PC-3 (cell line): ENCODE data around the gene IL25. TPM values are rescaled to one million over a fixed set of nuclear protein-coding genes. Genes with fewer than 3 reads are reported as not detected.

Source experiments
- ATAC-seq: fragments of 200-7000 bp; cut with Tn5 transposase; 2 replicates; pipeline ENCODE4 v1.9.1; 2020; ENCODE audit warnings: mild to moderate bottlenecking, moderate library complexity
- BruUV-seq: library from RNA; stranded (reverse); fragments of 400-500 nt; replicated peaks from 2 replicates; lab custom pipeline; 2021; lab: Mats Ljungman, UMichigan
- CTCF ChIA-PET: fragments of 300-600 bp; sonication (Branson Sonifier 250); formaldehyde crosslinking; loops from one replicate; lab custom pipeline; 2022; ENCODE audit warnings: antibody characterized with exemption; lab: Charles Lee
- POLR2A ChIA-PET: fragments of 300-600 bp; sonication (Branson Sonifier 250); formaldehyde crosslinking; loops from one replicate; lab custom pipeline; 2022; ENCODE audit warnings: antibody characterized with exemption; ENCODE audit not compliant: unreplicated experiment; lab: Charles Lee
- DNase-seq: peaks from one replicate; pipeline ENCODE4 v3.0.0-alpha.2; 2015
- H2AFZ ChIP-seq: fragments of 300-600 bp; sonication (generic); 2 replicates; pipeline ENCODE4 v1.6.0; 2016; ENCODE audit warnings: antibody characterized with exemption, low read length
- H3F3A ChIP-seq: fragments of 300-600 bp; sonication (generic); one replicate; pipeline ENCODE4 v1.6.0; 2017; ENCODE audit warnings: antibody characterized with exemption, low read length, control low read depth, mild to moderate bottlenecking; ENCODE audit not compliant: unreplicated experiment
- H3K27ac ChIP-seq: fragments of 300-600 bp; sonication (generic); 2 replicates; pipeline ENCODE4 v1.5.1; 2016; ENCODE audit warnings: mild to moderate bottlenecking, low read length
- H3K27me3 ChIP-seq: fragments of 300-600 bp; sonication (generic); 2 replicates; pipeline ENCODE4 v1.6.1; 2016; ENCODE audit warnings: low read length, mixed read lengths
- H3K36me3 ChIP-seq: fragments of 300-600 bp; sonication (generic); 2 replicates; pipeline ENCODE4 v1.6.1; 2016; ENCODE audit warnings: low read depth, mixed run types, low read length, mixed read lengths
- H3K4me1 ChIP-seq: fragments of 300-600 bp; sonication (generic); 2 replicates; pipeline ENCODE4 v1.5.1; 2016; ENCODE audit warnings: low read length; ENCODE audit not compliant: insufficient read depth
- H3K4me2 ChIP-seq: fragments of 300-600 bp; sonication (generic); 2 replicates; pipeline ENCODE4 v1.6.0; 2016; ENCODE audit warnings: low read length
- H3K4me3 ChIP-seq: fragments of 300-600 bp; sonication (generic); 2 replicates; pipeline ENCODE4 v1.5.1; 2016; ENCODE audit warnings: mild to moderate bottlenecking, low read length, mixed read lengths
- H3K79me2 ChIP-seq: fragments of 300-600 bp; sonication (generic); 2 replicates; pipeline ENCODE4 v1.6.1; 2017; ENCODE audit warnings: low read length, mixed read lengths
- H3K9ac ChIP-seq: fragments of 300-600 bp; sonication (generic); 2 replicates; pipeline ENCODE4 v1.6.0; 2016; ENCODE audit warnings: mild to moderate bottlenecking, low read length
- H3K9me2 ChIP-seq: fragments of 300-600 bp; sonication (generic); replicated peaks from 2 replicates; pipeline ENCODE4 v1.6.1; 2016; ENCODE audit warnings: mixed run types, low read length, mixed read lengths
- H3K9me3 ChIP-seq: fragments of 300-600 bp; sonication (generic); 2 replicates; pipeline ENCODE4 v1.6.1; 2016; ENCODE audit warnings: low read length, mixed read lengths
- H4K20me1 ChIP-seq: fragments of 300-600 bp; sonication (generic); 2 replicates; pipeline ENCODE4 v1.6.1; 2016; ENCODE audit warnings: low read length, mixed read lengths
- EZH2 ChIP-seq: fragments of 300-600 bp; sonication (generic); IDR thresholded peaks from one replicate; pipeline ENCODE4 v1.6.1; 2017; ENCODE audit warnings: antibody characterized with exemption, mild to moderate bottlenecking, low read length; ENCODE audit not compliant: unreplicated experiment
- EZH2phosphoT487 ChIP-seq: fragments of 300-600 bp; sonication (generic); IDR thresholded peaks from 2 replicates; pipeline ENCODE4 v1.6.1; 2018; ENCODE audit warnings: mild to moderate bottlenecking, antibody characterized with exemption, low read length, borderline replicate concordance
- intact Hi-C: fragments of 100-400 bp; cut with micrococcal nuclease; formaldehyde crosslinking; loops from 2 replicates; pipeline ENCODE4 v1.9.0; 2023
- total RNA-seq: library from RNA; depleted of rRNA; stranded (reverse); fragments of >200 nt; gene quantifications from 2 replicates; pipeline ENCODE4 v1.2.3, GENCODE V29; 2014
- TF ChIP-seq, protein P1 (sequence below): fragments of 300-600 bp; sonication (generic); conservative IDR thresholded peaks from 2 replicates; pipeline ENCODE4 v1.5.1; 2017; ENCODE audit warnings: antibody characterized with exemption, low read depth, mild to moderate bottlenecking, low read length

The IL25 gene
- total RNA-seq, 1 experiment from 2014 or later = not detected

DNA sequence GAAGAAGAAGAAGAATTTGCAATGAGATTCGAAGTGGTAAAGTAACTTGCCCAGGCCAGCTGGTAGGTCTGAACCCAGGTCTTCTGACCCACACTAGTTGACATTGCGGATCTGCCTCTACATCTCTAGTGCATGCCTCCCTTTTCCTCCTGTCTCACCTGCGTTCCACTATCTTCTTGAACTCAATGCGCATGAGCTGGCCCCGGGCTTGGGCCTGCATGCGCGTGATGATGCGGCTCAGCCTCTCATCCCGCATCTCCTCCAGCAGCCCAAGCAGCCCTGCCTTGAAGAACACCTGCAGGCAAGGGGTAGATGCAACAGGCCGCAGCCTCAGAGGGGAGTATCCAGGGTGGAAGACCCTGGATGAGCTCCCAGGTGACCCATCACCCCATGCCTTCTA lies 23.5 kb downstream of the IL25 start:
- peaks cover 60% of the 10 kb centered on the region for H3K27me3 ChIP-seq
- no peaks in the 10 kb centered on the region for H4K20me1 ChIP-seq
- no peaks in the 10 kb centered on the region for H3K9me2 ChIP-seq
- no TSS peak for BruUV-seq
- ATAC-seq (no peak), DNase-seq (no peak)
- no peaks in the 10 kb centered on the region for H3F3A ChIP-seq
- H3K27ac ChIP-seq = no peak overlapping the region
- no peak overlapping the region for H2AFZ ChIP-seq
- H3K4me1 ChIP-seq = no peaks in the 10 kb centered on the region
- ChIA-PET CTCF (no interaction called here), POLR2A (no interaction called here)
- no peaks in the 10 kb centered on the region for H3K79me2 ChIP-seq
- H3K9me3 ChIP-seq = no peaks in the 10 kb centered on the region
- TF ChIP-seq, protein P1, sequence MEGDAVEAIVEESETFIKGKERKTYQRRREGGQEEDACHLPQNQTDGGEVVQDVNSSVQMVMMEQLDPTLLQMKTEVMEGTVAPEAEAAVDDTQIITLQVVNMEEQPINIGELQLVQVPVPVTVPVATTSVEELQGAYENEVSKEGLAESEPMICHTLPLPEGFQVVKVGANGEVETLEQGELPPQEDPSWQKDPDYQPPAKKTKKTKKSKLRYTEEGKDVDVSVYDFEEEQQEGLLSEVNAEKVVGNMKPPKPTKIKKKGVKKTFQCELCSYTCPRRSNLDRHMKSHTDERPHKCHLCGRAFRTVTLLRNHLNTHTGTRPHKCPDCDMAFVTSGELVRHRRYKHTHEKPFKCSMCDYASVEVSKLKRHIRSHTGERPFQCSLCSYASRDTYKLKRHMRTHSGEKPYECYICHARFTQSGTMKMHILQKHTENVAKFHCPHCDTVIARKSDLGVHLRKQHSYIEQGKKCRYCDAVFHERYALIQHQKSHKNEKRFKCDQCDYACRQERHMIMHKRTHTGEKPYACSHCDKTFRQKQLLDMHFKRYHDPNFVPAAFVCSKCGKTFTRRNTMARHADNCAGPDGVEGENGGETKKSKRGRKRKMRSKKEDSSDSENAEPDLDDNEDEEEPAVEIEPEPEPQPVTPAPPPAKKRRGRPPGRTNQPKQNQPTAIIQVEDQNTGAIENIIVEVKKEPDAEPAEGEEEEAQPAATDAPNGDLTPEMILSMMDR = no peak
- TF ChIP-seq EZH2 = no peak
- no peak for TF ChIP-seq EZH2phosphoT487
- no peak overlapping the region for H3K4me3 ChIP-seq
- no peaks in the 10 kb centered on the region for H3K36me3 ChIP-seq
- H3K9ac ChIP-seq = no peak overlapping the region
- H3K4me2 ChIP-seq = no peak overlapping the region
- intact Hi-C loops = no loop called here

DNA sequence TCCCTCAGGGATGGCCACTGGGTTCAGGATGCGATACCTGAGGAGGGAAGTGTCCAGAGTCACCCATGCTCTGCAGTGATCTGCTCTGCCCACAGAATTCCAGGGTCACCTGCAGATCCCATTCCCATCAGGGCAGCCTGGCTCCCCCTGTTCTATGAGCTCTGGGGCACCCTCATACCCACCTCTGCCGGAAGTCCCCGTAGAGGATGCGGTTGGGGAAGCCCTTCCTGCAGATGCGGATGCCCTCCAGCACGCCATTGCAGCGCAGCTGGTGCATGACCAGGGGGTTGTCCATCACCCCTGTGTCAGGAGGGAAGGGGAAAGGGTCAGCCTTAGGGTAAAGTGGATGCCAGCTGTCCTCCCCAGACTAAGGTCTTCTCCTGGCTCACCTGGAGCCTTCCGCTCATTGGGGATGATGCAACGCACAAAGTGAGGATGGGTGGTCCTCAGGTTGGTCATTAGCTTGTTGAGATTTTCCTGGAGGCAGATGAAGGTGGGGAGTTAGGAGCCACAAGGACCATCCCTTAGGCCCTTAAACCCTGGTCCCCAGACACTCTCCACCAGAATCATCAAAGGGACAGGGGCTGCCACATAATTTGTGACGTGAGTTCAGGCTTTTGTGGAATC lies 24.3 kb downstream of the IL25 start:
- H3K4me2 ChIP-seq = no peak overlapping the region
- intact Hi-C loops = no loop called here
- TF ChIP-seq EZH2 (no peak), EZH2phosphoT487 (no peak)
- TF ChIP-seq, protein P1 = no peak
- H3K36me3 ChIP-seq = no peaks in the 10 kb centered on the region
- peaks cover 59% of the 10 kb centered on the region for H3K27me3 ChIP-seq
- no peak overlapping the region for H3K4me3 ChIP-seq
- no peak overlapping the region for H2AFZ ChIP-seq
- POLR2A ChIA-PET = no interaction called here
- H3K79me2 ChIP-seq = no peaks in the 10 kb centered on the region
- no peak overlapping the region for H3K9ac ChIP-seq
- no peaks in the 10 kb centered on the region for H3F3A ChIP-seq
- CTCF ChIA-PET = no interaction called here
- H4K20me1 ChIP-seq = no peaks in the 10 kb centered on the region
- H3K27ac ChIP-seq = no peak overlapping the region
- ATAC-seq (no peak), DNase-seq (no peak)
- H3K4me1 ChIP-seq = no peaks in the 10 kb centered on the region
- H3K9me2 ChIP-seq = no peaks in the 10 kb centered on the region
- no TSS peak for BruUV-seq
- no peaks in the 10 kb centered on the region for H3K9me3 ChIP-seq

DNA sequence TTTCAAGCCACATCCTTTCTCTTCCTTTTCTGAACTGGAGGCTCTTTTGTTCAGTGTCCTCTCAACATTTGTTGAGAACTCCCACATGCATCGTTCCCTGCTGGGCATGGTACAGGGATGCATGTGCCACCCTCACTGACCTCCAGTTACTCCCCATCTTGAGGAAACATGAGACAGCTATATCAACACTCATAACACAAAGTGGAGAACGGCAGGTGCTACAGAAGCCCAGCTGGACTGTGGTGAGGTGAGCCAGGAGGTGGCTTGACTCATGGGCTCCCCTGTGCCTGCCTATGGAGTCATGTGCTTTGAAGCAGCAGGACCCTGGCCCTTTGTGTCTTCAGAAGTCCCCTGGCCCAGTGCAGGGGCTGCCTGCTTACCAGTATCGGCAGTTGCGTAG lies 25.7 kb downstream of the IL25 start:
- Histone ChIP-seq H3K9me3 (no peaks in the 10 kb centered on the region), H3K9me2 (no peaks in the 10 kb centered on the region), H3K4me3 (no peak overlapping the region), H3K79me2 (no peaks in the 10 kb centered on the region), H3K9ac (no peak overlapping the region), H3F3A (no peaks in the 10 kb centered on the region), H3K27ac (no peak overlapping the region), H4K20me1 (no peaks in the 10 kb centered on the region), H3K36me3 (no peaks in the 10 kb centered on the region), H2AFZ (no peak overlapping the region), H3K4me1 (no peaks in the 10 kb centered on the region), H3K4me2 (no peak overlapping the region), H3K27me3 (peaks cover 57% of the 10 kb centered on the region)
- BruUV-seq = no TSS peak
- TF ChIP-seq EZH2phosphoT487 = no peak
- no peak for TF ChIP-seq EZH2
- TF ChIP-seq, protein P1 = no peak
- intact Hi-C loops = no loop called here
- DNase-seq (no peak), ATAC-seq (no peak)
- ChIA-PET POLR2A (no interaction called here), CTCF (no interaction called here)
